Measurements from ENCODE around the gene KSR1.

KSR1 gene

GRCh38 chr17:27536781-27537180 is 80.5 kb downstream of the KSR1 start:
- no peak for DNase-seq (ENCODE audit: low read depth in 1 of 2, low spot score in 1 of 2)
- TF ChIP-seq JUND (IDR thresholded peaks at IDR 0.05; ENCODE audit: low read depth) = no peak
- in situ Hi-C loops (cut with HindIII; ENCODE audit: low pct_unique_long_range_greater_than_20kb, low sequenced_read_pairs) = no loop called here

- TF ChIP-seq JUND (IDR thresholded peaks at IDR 0.05; ENCODE audit: low read depth) = no peak
- DNase-seq (ENCODE audit: low read depth in 1 of 2, low spot score in 1 of 2) = no peak
Measured at GRCh38 chr17:27538156-27538955, 82.1 kb downstream of the KSR1 start.

GRCh38 chr17:27539152-27539551 is 82.9 kb downstream of the KSR1 start:
- in situ Hi-C loops (cut with HindIII; ENCODE audit: low pct_unique_long_range_greater_than_20kb, low sequenced_read_pairs) = no loop called here
- no peak for TF ChIP-seq JUND (IDR thresholded peaks at IDR 0.05; ENCODE audit: low read depth)
- no peak for DNase-seq (ENCODE audit: low read depth in 1 of 2, low spot score in 1 of 2)

More at GRCh38 chr17:27538156-27538955, 82.1 kb downstream of the KSR1 start:
- in situ Hi-C loops (cut with HindIII; ENCODE audit: low pct_unique_long_range_greater_than_20kb, low sequenced_read_pairs) = no loop called here

- in situ Hi-C loops (cut with HindIII; ENCODE audit: low pct_unique_long_range_greater_than_20kb, low sequenced_read_pairs) = no loop called here
- no peak for TF ChIP-seq JUND (IDR thresholded peaks at IDR 0.05; ENCODE audit: low read depth)
- no peak for DNase-seq (ENCODE audit: low read depth in 1 of 2, low spot score in 1 of 2)
Measured at GRCh38 chr17:27539794-27540317, 83.6 kb downstream of the KSR1 start.

- no peak for TF ChIP-seq JUND (IDR thresholded peaks at IDR 0.05; ENCODE audit: low read depth)
- DNase-seq (ENCODE audit: low read depth in 1 of 2, low spot score in 1 of 2) = no peak
- in situ Hi-C loops (cut with HindIII; ENCODE audit: low pct_unique_long_range_greater_than_20kb, low sequenced_read_pairs) = no loop called here
Measured at GRCh38 chr17:27540318-27541101, 84.3 kb downstream of the KSR1 start.

GRCh38 chr17:27541301-27542023 is 85.2 kb downstream of the KSR1 start:
- no peak for TF ChIP-seq JUND (IDR thresholded peaks at IDR 0.05; ENCODE audit: low read depth)
- no peak for DNase-seq (ENCODE audit: low read depth in 1 of 2, low spot score in 1 of 2)
- in situ Hi-C loops (cut with HindIII; ENCODE audit: low pct_unique_long_range_greater_than_20kb, low sequenced_read_pairs) = no loop called here

- in situ Hi-C loops (cut with HindIII; ENCODE audit: low pct_unique_long_range_greater_than_20kb, low sequenced_read_pairs) = no loop called here
- no peak for DNase-seq (ENCODE audit: low read depth in 1 of 2, low spot score in 1 of 2)
- TF ChIP-seq JUND (IDR thresholded peaks at IDR 0.05; ENCODE audit: low read depth) = no peak
Measured at GRCh38 chr17:27542841-27543463, 86.7 kb downstream of the KSR1 start.

- in situ Hi-C loops (cut with HindIII; ENCODE audit: low pct_unique_long_range_greater_than_20kb, low sequenced_read_pairs) = no loop called here
- no peak for TF ChIP-seq JUND (IDR thresholded peaks at IDR 0.05; ENCODE audit: low read depth)
- DNase-seq (ENCODE audit: low read depth in 1 of 2, low spot score in 1 of 2) = no peak
Measured at GRCh38 chr17:27543464-27543856, 87.2 kb downstream of the KSR1 start.

GRCh38 chr17:27543958-27544349 is 87.7 kb downstream of the KSR1 start:
- no peak for DNase-seq (ENCODE audit: low read depth in 1 of 2, low spot score in 1 of 2)
- in situ Hi-C loops (cut with HindIII; ENCODE audit: low pct_unique_long_range_greater_than_20kb, low sequenced_read_pairs) = no loop called here
- TF ChIP-seq JUND (IDR thresholded peaks at IDR 0.05; ENCODE audit: low read depth) = no peak

- TF ChIP-seq JUND (IDR thresholded peaks at IDR 0.05; ENCODE audit: low read depth) = no peak
- no peak for DNase-seq (ENCODE audit: low read depth in 1 of 2, low spot score in 1 of 2)
- in situ Hi-C loops (cut with HindIII; ENCODE audit: low pct_unique_long_range_greater_than_20kb, low sequenced_read_pairs) = no loop called here
Measured at GRCh38 chr17:27544350-27545131, 88.3 kb downstream of the KSR1 start.

GRCh38 chr17:27545562-27546229 is 89.4 kb downstream of the KSR1 start:
- in situ Hi-C loops (cut with HindIII; ENCODE audit: low pct_unique_long_range_greater_than_20kb, low sequenced_read_pairs) = no loop called here
- DNase-seq (ENCODE audit: low read depth in 1 of 2, low spot score in 1 of 2) = no peak
- no peak for TF ChIP-seq JUND (IDR thresholded peaks at IDR 0.05; ENCODE audit: low read depth)

Data from T47D (cell line).